ENCODE data around the gene UTP25. TPM values are rescaled to one million over a fixed set of nuclear protein-coding genes. Genes with fewer than 3 reads are reported as not detected.

UTP25 gene
- total RNA-seq, 1 donor from 2014 or later = 6.4 TPM

DNA sequence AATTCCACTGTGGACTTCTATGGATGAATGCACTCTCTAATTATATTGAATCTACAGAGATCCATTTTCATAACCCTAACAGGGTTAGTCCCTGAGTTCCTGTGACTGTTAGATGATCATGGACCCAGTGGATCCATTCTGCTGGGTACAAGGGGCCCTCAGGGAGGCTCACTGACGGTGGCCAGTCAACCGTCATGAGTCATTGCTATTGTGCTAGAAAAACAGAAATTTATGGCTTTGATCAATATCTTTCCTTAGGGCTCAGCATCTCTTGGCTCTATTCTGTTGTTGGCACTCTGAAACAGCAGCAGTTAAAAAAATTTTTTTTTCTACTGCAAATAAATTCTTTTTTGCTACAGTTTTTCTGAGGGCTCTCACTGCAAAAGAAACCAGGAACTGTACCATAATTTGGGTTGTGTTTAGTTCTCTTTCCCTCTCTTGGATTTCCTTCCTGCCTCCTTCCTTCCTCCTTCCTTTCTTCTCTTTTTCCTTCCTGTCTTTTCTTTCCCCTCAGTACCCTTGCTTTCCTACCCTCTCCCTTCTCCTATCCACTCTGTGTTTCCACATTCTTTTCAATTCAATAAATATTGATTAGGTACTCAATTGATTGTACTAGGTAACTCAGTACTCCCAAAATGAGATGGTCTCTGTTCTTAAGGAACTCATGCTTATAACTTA is 49.5 kb downstream of the UTP25 start:
- DNase-seq (ENCODE audit: low spot score) = no peak
- TF ChIP-seq, protein P1, sequence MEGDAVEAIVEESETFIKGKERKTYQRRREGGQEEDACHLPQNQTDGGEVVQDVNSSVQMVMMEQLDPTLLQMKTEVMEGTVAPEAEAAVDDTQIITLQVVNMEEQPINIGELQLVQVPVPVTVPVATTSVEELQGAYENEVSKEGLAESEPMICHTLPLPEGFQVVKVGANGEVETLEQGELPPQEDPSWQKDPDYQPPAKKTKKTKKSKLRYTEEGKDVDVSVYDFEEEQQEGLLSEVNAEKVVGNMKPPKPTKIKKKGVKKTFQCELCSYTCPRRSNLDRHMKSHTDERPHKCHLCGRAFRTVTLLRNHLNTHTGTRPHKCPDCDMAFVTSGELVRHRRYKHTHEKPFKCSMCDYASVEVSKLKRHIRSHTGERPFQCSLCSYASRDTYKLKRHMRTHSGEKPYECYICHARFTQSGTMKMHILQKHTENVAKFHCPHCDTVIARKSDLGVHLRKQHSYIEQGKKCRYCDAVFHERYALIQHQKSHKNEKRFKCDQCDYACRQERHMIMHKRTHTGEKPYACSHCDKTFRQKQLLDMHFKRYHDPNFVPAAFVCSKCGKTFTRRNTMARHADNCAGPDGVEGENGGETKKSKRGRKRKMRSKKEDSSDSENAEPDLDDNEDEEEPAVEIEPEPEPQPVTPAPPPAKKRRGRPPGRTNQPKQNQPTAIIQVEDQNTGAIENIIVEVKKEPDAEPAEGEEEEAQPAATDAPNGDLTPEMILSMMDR (IDR thresholded peaks at IDR 0.05) = no peak
- TF ChIP-seq EZH2phosphoT487 (IDR thresholded peaks at IDR 0.05) (no peak), EZH2 (IDR thresholded peaks at IDR 0.05) (no peak)
- H3K4me1 ChIP-seq = no peaks in the 10 kb centered on the region
- H3K36me3 Mint-ChIP-seq = no peaks in the 10 kb centered on the region
- no peak overlapping the region for H3K27ac ChIP-seq
- H3K4me3 ChIP-seq = no peak overlapping the region
- no peaks in the 10 kb centered on the region for H4K20me1 ChIP-seq (ENCODE audit: low read depth)
- H3K4me1 Mint-ChIP-seq = peaks cover 16% of the 10 kb centered on the region
- no peak overlapping the region for H3K27ac Mint-ChIP-seq
- no peaks in the 10 kb centered on the region for H3K27me3 ChIP-seq
- H3K9me3 ChIP-seq (ENCODE audit: low read depth) = no peaks in the 10 kb centered on the region
- H3K9me3 Mint-ChIP-seq = no peaks in the 10 kb centered on the region
- no peak overlapping the region for H2AFZ ChIP-seq (replicated peaks)
- no peaks in the 10 kb centered on the region for H3K36me3 ChIP-seq
- no peak overlapping the region for H3K4me3 Mint-ChIP-seq
- no peak overlapping the region for H3K4me2 ChIP-seq
- no peak overlapping the region for H3K9ac ChIP-seq
- no peaks in the 10 kb centered on the region for H3K79me2 ChIP-seq (ENCODE audit: low read depth)
- H3K27me3 Mint-ChIP-seq (ENCODE audit: insufficient read depth, low read depth) = peaks cover 3% of the 10 kb centered on the region
- no peaks in the 10 kb centered on the region for H3F3A ChIP-seq (ENCODE audit: low read depth)

- H3K27me3 Mint-ChIP-seq (ENCODE audit: insufficient read depth, low read depth) = peaks cover 3% of the 10 kb centered on the region
- H3K27ac Mint-ChIP-seq = no peak overlapping the region
- Histone ChIP-seq H3K9ac (no peak overlapping the region), H3K9me3 (ENCODE audit: low read depth) (no peaks in the 10 kb centered on the region), H3F3A (ENCODE audit: low read depth) (peaks cover 5% of the 10 kb centered on the region), H3K27ac (no peak overlapping the region), H3K4me1 (peaks cover 9% of the 10 kb centered on the region), H2AFZ (replicated peaks) (no peak overlapping the region), H3K36me3 (no peaks in the 10 kb centered on the region), H3K4me3 (no peak overlapping the region), H4K20me1 (ENCODE audit: low read depth) (no peaks in the 10 kb centered on the region), H3K27me3 (no peaks in the 10 kb centered on the region), H3K4me2 (no peak overlapping the region), H3K79me2 (ENCODE audit: low read depth) (no peaks in the 10 kb centered on the region)
- H3K4me3 Mint-ChIP-seq = no peak overlapping the region
- H3K9me3 Mint-ChIP-seq = no peaks in the 10 kb centered on the region
- TF ChIP-seq EZH2phosphoT487 (IDR thresholded peaks at IDR 0.05) (no peak), EZH2 (IDR thresholded peaks at IDR 0.05) (no peak)
- TF ChIP-seq, protein P1 (IDR thresholded peaks at IDR 0.05) = no peak
- H3K4me1 Mint-ChIP-seq = peaks cover 24% of the 10 kb centered on the region
- no peak for DNase-seq (ENCODE audit: low spot score)
- H3K36me3 Mint-ChIP-seq = no peaks in the 10 kb centered on the region
These were observed 51.2 kb downstream of the UTP25 start for GRCh38 chr1:209878964-209879363.

- Histone ChIP-seq H3K4me3 (no peak overlapping the region), H3K27ac (no peak overlapping the region)
These were observed 51.8 kb downstream of the UTP25 start for GRCh38 chr1:209879539-209879938.

More at GRCh38 chr1:209879539-209879938, 51.8 kb downstream of the UTP25 start:
- Histone ChIP-seq H3K4me1 (peaks cover 14% of the 10 kb centered on the region), H4K20me1 (ENCODE audit: low read depth) (no peaks in the 10 kb centered on the region), H3K79me2 (ENCODE audit: low read depth) (no peaks in the 10 kb centered on the region), H3K9ac (no peak overlapping the region), H2AFZ (replicated peaks) (no peak overlapping the region), H3K4me2 (no peak overlapping the region), H3K27me3 (no peaks in the 10 kb centered on the region), H3F3A (ENCODE audit: low read depth) (peaks cover 7% of the 10 kb centered on the region), H3K36me3 (no peaks in the 10 kb centered on the region), H3K9me3 (ENCODE audit: low read depth) (no peaks in the 10 kb centered on the region)
- H3K9me3 Mint-ChIP-seq = no peaks in the 10 kb centered on the region
- peaks cover 3% of the 10 kb centered on the region for H3K27me3 Mint-ChIP-seq (ENCODE audit: insufficient read depth, low read depth)
- no peak for DNase-seq (ENCODE audit: low spot score)
- H3K27ac Mint-ChIP-seq = no peak overlapping the region
- H3K4me3 Mint-ChIP-seq = no peak overlapping the region
- TF ChIP-seq EZH2 (IDR thresholded peaks at IDR 0.05) (no peak), EZH2phosphoT487 (IDR thresholded peaks at IDR 0.05) (no peak)
- TF ChIP-seq, protein P1 (IDR thresholded peaks at IDR 0.05) = no peak
- H3K4me1 Mint-ChIP-seq = peaks cover 29% of the 10 kb centered on the region
- H3K36me3 Mint-ChIP-seq = no peaks in the 10 kb centered on the region

Data from neural progenitor cell (in vitro differentiated cells).